T-helper 2 cell (primary cell): Measurements from ENCODE around the gene TWF1.

Source experiments
- DNase-seq, 5 experiments: peaks; one replicate each; pipeline versions ENCODE4 v3.0.0 to v3.0.0-alpha.2; 2012 to 2022
- total RNA-seq, 2 donors: gene quantifications; one replicate each; lab custom pipeline; 2026; lab: John Stamatoyannopoulos, UW

TWF1 gene
- total RNA-seq, result 93.5 to 108 reads per million in 2 donors

- DNase-seq, result peak; percentile 64 to 90 (median 85)
Observed at GRCh38 chr12:43805860-43806736, at the start of gene TWF1. TWF1 (minus strand) TSS chr12:43806317; CDS start chr12:43806245, 72 bp downstream.

GRCh38 chr12:43852744-43853143 lies 46.6 kb upstream of the TWF1 start:
- DNase-seq, result no peak

DNA sequence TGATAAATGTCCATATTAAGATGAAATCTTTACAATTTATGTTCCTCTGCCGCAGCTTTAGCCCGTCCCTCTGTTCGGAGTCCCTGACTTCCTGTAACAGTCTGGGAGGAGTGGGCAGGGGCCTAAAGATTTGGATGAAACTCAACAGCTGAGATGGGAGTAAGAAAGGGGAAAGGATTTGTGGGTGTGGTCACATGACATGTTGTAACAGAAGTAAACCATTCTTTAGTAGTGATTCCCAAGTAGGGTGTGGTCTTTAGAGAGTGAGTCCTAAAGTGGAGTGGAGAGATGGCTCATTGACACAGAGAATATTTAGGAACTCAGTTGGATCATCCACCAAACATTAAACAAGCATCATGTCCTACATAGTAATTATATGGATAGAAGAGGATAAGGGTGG lies 42.7 kb upstream of the TWF1 start:
- no peak for DNase-seq

GRCh38 chr12:43848226-43848507 lies 42.0 kb upstream of the TWF1 start:
- DNase-seq, result peak in 1 of 5 experiments; percentile 20

DNA sequence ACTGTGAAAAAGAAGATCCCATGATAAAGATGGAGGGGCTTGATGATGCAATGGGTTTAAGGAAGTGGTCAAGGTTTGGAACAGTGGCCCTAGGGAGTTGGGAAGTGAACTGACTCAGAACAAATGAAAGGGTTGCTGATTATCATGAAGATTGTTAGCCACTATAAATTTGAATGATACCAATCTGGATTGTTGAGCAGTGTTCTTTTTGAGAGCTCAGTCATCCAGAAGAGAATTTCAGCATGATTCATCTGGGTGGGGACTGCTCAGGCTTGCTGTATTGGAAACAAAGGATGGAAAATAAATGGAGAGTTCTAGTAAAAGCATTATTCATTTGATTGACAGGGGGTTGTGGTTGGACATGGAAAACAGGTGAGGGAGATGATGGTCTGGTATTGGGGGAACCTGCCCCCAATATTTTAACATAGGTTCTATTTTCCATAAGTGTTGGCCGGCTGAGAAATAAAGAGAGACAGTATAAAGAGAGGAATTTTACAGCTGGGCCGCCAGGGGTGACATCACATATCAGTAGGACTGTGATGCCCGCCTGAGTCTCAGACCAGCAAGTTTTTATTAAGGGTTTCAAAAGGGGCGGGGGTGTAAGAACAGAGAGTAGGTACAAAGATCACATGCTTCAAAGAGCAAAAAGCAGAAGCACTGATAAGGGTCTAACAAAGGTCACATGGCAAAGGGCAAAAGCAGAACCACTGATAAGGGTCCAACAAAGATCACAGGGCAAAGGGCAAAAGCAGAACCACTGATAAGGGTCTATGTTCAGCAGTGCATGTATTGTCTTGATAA lies 41.5 kb upstream of the TWF1 start:
- DNase-seq, result peak in 1 of 5 experiments; percentile 42

DNA sequence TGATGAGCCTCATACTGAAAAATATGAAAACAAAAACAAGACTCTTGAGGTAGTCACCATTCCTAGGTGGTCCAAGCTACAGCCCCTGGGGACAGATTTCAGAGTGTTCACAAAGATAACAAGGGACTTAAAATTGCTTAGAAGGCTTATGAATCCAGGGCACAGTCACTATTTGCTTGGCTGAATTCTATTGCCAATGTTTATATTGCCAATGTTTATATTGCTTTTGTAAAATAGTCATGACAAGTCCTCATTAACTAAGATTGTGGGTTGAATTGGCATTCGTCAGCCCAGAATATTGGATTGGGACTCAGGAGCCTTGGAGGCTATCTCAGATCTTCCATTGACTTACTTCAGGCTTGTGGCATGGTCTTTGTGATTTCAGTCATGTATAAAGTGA lies 36.1 kb upstream of the TWF1 start:
- no peak for DNase-seq

DNA sequence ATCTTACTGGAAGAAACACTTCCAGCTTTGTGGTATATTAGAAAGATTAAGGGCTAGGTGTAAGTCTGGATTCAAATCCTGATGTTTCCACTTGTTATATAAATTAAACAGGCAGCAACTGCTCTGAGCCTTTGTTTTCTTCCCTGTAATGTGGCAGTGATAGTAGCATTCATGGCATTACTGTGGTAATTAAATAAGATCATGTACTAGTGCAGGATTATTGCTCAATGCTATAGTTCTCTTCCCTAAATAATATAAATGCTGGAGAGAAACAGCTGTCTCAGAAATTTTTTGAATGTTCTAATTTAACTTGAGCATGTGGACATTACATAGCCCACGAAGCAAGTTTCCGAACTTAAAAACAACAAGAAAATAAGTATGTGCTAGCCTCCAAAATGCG lies 35.1 kb upstream of the TWF1 start:
- DNase-seq, result no peak

DNA sequence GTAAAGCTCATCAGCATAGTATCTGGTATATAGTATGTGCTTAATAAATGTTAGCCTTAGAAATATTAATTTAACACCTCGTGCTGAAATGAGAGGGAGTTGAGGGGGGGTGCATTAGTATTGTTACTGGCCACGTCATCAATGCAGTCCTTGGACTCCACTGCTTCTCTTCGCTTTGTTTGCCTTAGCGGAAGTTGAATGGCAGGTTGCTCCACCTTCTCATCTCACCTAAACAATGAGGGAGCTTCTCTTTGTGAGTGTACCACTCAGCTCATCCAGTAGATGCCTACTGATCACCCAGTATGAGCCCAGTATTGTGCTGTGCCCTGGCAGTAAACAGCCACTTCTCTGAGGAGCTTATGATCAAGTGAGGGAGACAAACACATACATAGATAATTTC lies 34.2 kb upstream of the TWF1 start:
- DNase-seq, result no peak

DNA sequence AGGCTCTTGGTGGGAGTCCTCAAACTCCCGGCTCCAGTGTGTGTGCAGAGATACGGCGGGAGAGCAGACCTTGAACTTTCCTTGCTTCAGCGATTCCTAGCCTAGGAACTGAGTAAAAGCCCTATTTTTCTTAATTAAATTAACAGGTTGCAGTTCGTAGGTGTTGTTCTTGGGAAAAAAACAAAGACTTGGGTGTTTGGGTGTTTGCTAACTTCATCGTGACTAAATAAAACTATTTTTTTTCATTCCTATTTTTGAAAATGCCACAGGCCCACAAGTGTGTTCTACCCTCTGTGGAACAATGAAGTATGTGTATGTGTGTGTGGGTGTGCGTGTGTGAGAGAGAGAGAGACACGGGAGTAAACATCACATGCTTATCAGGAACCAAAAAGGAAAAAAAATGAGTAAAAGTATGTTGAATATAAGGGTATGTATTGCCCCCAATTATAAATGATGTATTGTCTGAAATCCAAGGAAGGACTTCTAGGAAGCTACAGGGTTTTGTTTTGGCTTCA lies 30.4 kb upstream of the TWF1 start:
- peak in 2 of 5 experiments; percentile 7 to 36 for DNase-seq

GRCh38 chr12:43835656-43836474 lies 29.7 kb upstream of the TWF1 start, which contains the start of gene TMEM117:
TMEM117 (plus strand) TSS chr12:43836081.
- DNase-seq, result peak; percentile 33 to 64 (median 45)

GRCh38 chr12:43835264-43835655 lies 29.1 kb upstream of the TWF1 start:
- peak in 1 of 5 experiments; percentile 35 for DNase-seq

- DNase-seq, result peak in 2 of 5 experiments; percentile 39 to 44
Observed at GRCh38 chr12:43832463-43833168, 26.5 kb upstream of the TWF1 start.

GRCh38 chr12:43827093-43827492 lies 21.0 kb upstream of the TWF1 start:
- DNase-seq, result no peak

DNA sequence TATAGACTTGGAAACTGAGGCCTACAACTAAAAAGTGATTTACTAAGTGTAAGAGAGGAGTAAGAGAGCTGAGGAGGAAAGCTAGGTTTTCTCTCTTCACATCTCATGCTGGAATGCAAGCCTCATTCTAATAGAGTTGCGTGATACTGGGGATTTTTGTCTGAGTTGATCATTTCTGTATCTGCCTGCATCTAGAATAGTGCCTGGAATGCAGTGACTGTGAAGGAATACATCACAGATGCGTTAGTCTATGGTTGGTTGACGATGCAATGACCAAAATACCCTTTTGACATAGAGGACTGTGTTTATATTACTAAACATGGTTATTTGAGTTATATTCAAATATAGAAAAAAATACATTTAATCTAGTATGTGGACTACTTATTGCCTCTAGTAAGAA lies 20.6 kb upstream of the TWF1 start:
- DNase-seq, result no peak

DNA sequence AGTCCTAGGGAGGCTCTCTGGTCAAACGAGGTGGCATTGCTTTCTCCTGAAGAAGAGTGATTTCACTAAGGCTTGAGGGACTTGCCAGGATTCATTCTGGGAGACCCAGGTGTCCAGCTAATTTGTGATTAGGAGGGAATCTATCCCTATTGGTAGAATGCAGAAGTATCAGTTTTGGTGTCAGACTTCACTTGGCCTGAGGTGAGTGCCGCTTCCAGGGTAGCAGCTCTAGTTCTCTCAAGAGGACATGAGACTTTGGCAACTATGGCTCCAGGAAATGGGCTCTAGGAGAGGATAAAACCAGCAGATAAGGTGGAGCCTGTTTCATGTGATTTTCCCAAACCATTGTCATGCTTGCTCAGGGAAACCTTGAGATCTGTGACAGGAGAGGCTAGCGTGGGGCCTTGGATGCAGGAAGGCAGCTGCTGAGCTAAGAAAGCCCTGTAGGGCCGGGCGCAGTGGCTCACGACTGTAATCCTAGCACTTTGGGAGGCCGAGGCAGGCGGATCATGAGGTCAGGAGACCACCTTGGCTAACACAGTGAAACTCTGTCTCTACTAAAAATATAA lies 18.2 kb upstream of the TWF1 start:
- DNase-seq, result no peak

DNA sequence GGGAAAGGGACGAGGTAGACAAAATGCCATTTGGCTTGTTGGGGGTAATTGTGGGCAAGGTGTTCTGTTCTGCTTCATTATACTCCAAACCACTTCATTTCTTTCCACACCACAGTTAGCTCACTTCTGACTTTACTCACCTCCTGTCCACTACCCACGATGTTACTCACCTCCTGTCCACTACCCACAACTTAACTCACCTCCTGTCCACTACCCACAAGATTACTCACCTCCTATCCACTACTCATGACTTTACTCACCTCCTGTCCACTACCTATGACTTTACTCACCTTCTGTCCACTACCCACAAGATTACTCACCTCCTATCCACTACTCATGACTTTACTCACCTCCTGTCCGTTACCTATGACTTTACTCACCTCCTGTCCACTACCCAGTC lies 10.1 kb upstream of the TWF1 start:
- no peak for DNase-seq

GRCh38 chr12:43815416-43815815 lies 9.3 kb upstream of the TWF1 start:
- DNase-seq, result peak in 1 of 5 experiments; percentile 27

- DNase-seq, result no peak
Observed at GRCh38 chr12:43812926-43813325, 6.8 kb upstream of the TWF1 start.

DNA sequence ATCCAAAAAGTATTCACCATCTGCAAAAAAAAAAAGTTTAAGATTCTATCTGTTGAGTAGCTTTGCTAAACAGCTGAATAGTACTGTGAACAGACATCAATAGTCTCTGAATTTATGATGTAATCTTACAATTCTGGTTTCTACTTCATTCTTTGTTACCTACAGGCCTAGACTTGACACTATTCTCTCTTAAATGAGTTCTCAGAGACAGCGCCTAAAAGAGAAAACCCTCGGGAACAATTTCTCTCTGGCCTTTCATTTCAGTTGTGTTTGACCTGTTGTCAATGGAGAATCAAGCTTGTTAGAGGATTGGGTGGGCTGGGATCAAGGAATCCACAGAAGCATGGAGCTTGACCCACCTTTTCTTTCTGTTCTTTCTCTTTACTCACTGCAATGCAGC lies 5.9 kb upstream of the TWF1 start:
- DNase-seq, result no peak

- no peak for DNase-seq
Observed at GRCh38 chr12:43807386-43807785, 1.3 kb upstream of the TWF1 start.

DNA sequence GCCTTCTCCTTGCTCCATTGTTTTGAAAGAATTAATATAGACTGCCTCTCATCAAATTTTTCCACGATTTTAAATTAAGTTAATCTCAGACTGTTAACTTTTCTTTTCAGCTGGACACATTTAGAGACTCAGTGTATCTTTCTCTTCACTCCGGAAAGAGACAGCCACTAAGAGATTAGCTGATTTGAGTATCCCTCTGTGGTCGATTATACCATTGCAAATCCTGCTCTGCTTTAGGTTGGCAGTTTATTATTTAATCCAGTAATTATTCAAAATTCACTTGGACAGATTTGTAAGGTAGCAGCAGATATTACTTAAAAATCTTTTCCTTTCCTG lies 588 bp upstream of the TWF1 start:
- peak in 1 of 5 experiments; percentile 45 for DNase-seq
